HG03196 (cell line): ENCODE data around the gene DNAJC3.
"Not testable (repeated sequence)": the region's sequence is repeated elsewhere in the genome, so short reads cannot be mapped to it uniquely, and the experiment has no call there.

Experiments
- ATAC-seq: cut with Tn5 transposase; IDR thresholded peaks from one replicate; pipeline ENCODE4 v1.9.1; 2021; ENCODE audit not compliant: unreplicated experiment

DNAJC3 gene

GRCh38 chr13:95713651-95714050 lies 36.7 kb downstream of the DNAJC3 start:
- ATAC-seq, result no peak

DNA sequence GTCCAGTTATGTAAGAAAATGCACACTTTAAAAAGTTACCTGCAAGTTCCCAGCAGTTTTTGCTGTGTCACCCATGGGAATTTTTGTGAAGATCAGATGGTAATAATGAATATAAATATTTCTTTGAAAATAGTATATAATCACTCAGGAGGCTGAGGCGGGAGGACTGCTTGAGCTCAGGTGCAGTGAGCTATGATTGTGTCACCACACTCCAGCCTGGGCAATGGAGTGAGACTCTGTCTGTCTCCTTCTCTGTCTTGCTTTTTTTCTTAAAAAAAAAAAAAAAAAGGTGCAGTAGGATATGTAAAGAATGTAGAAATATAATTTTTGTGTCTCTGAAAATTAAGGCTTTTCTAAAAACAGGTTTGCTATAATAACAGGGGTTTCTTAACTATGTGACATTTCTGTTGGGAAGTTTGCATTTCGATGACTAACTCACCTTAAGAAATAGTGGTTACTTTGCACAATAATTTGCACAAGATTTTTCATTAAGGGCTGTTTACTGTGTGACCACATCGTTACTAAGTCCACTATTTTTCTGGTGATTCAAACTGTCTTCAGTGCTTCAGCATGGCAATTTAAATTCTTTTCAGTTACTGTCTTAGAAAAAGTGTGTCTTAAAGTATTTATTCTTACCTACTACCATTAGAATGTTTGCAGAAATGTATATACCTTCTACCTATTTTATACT lies 37.3 kb downstream of the DNAJC3 start:
- no peak for ATAC-seq

DNA sequence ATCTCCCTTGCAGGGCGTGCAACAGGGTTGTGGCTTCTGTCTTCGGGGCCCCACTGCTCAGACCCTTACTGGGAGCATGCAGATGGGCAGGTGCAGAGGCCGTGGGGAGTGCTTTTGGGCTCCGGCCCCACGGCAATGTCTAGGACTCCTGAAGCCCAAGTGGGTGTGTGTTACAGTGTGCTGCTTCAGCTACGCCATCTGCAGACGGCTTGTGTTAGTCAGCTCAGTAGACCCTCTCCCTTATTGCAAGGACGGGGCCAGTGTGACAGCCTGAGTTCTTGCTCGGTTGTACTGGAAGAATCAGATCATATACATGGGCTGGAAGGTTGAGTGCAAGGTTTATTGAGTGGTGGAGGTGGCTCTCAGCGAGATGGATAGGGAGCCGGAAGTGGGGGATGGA lies 39.3 kb downstream of the DNAJC3 start:
- no peak for ATAC-seq

- no peak for ATAC-seq
Observed at GRCh38 chr13:95722241-95722640, 45.3 kb downstream of the DNAJC3 start.

- ATAC-seq, result no peak
Observed at GRCh38 chr13:95723438-95723837, 46.5 kb downstream of the DNAJC3 start.

DNA sequence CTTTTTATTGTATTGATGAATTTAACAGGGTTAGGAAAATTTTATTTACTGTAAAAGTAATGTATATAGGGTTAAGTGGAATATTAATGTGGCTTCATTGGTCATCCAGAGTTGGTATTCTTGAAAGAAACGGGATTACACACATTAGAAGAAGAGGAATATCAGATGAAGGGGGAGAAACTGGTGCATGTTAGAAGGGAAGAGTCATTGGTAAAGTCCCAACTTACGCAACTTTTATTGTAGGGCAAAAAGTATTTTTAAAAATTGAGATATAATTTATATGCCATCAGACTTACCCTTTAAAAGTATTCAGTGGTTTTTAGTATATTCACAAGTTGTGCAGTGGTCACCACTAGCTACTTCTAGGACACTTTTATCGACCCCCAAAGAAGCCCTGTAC lies 47.3 kb downstream of the DNAJC3 start:
- no peak for ATAC-seq

DNA sequence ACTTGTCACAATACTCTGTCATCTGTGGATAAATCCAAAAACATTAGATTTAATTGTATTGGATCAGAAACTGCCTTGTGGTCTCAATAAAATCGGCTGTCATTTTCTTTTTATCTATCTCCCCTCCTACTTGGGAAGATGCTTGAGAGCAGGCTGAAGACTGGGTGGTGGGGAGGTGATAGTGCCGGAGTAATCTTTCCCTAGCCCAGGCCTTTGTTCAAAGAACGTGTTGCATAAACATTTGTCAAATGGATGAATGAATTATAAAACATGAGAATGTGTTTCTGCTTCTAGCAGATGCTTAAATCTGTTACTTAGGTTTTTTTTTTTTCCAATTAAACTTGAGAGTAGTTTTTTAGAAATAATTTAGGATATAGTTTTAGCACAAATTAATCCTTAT lies 49.9 kb downstream of the DNAJC3 start:
- no peak for ATAC-seq

DNA sequence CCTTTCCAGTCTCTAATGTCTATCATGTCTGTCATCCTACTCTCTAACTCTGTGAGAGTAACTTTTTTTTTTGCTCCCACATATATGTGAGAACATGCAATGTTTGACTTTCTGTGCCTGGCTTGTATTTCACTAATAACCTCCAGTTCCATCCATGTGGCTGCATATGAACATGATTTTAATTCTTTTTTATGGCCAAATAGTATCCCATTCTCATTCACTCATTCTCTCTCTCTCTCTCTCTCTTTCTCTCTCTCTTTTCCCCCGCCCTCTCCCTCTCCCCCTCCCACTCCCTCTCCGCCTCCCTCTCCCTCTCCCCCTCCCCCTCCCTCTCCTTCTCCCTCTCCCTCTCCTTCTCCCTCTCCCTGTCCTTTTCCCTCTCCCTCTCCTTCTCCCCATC lies 52.0 kb downstream of the DNAJC3 start:
- no peak for ATAC-seq

DNA sequence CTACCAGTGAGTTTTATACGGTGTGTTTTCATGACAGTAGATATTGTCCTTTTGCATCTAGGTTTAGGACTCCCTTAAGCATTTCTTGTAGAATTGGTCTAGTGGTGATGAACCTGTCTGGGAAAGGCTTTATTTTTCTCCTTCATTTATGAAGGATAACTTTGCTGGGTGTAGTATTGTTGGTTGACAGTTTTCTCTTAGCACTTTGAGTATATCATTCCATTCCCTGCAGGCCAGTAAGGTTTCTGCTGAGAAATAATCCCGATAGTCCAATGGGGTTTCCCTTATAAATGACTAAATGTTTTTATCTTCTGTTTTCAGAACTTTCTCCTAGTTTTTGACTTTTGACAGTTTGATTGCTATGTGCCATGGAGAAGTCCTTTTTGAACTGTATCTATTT lies 57.2 kb downstream of the DNAJC3 start:
- ATAC-seq, result no peak

DNA sequence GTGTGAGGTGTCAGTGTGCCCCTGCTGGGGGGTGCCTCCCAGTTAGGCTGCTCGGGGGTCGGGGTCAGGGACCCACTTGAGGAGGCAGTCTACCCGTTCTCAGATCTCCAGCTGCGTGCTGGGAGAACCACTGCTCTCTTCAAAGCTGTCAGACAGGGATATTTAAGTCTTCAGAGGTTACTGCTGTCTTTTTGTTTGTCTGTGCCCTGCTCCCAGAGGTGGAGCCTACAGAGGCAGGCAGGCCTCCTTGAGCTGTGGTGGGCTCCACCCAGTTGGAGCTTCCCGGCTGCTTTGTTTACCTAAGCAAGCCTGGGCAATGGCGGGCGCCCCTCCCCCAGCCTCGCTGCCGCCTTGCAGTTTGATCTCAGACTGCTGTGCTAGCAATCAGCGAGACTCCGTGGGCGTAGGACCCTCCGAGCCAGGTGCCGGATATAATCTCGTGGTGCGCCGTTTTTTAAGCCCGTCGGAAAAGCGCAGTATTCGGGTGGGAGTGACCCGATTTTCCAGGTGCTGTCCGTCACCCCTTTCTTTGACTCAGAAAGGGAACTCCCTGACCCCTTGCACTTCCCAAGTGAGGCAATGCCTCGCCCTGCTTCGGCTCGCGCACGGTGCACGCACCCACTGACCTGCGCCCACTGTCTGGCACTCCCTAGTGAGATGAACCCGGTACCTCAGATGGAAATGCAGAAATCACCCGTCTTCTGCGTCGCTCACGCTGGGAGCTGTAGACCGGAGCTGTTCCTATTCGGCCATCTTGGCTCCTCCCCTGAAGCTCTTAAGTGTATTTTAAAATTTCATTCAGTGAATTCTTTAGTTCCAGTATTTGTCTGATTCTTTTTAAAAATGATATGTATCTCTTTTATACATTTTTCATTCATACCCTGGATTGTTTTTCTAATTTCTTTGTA lies 63.4 kb downstream of the DNAJC3 start:
- ATAC-seq, result not testable (repeated sequence)

GRCh38 chr13:95740979-95741320 lies 64.0 kb downstream of the DNAJC3 start:
- no peak for ATAC-seq

- ATAC-seq, result no peak
Observed at GRCh38 chr13:95741584-95742563, 64.9 kb downstream of the DNAJC3 start.

GRCh38 chr13:95743192-95743591 lies 66.3 kb downstream of the DNAJC3 start:
- no peak for ATAC-seq

DNA sequence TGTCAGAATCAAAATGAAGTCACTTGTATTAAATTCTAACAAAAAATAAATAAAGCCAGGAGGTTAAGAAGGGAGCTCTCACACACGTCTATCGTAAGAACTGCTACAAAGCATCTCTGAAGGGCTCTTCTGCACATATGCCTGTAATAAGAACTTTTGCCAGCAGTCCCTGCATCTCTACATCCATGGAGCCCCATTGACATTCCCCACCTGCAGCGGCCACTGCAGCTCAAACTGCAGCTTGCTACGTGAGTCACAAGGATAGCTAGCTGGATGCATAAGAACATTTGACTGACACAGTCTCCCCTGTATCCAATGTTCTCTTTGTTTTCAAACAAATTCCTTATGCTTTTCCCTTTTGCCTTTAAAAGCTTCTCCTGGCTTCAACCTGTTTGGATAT lies 68.3 kb downstream of the DNAJC3 start:
- ATAC-seq, result no peak

GRCh38 chr13:95745752-95746151 lies 68.8 kb downstream of the DNAJC3 start:
- no peak for ATAC-seq

DNA sequence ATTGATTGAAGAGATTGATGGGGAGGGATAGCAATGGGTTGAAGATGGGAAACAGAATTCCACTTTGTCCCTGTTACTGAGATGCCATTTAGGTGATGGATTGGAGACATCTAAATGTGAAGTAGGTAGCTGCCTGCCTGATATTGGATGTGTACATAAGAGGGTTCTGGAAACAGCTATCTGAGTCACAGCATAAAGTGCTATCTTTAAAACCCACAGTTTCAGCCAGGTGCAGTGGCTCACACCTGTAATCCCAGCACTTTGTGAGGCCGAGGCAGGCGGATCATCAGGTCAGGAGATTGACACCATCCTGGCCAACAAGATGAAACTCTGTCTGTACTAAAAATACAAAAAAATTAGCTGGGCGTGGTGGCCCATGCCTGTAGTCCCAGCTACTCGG lies 72.6 kb downstream of the DNAJC3 start:
- ATAC-seq, result no peak

DNA sequence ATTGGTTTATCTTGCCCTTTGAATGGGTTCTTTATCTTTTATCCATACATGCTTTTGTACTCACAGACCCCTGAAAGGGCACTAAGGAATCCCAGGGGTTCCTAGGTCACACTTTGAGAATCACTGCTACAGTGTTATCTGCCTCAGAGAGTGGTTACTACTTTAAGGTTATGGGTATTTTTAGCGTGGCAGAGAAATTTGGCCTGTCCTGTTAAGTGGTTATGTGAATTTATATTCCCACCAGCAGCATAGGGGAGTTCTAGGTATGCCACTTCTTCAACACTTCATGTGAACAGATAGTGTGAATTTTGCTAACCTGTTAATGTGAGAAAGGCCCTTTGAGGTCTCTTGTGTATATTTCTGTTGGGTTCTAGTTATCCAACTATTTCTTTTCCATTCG lies 75.7 kb downstream of the DNAJC3 start:
- ATAC-seq, result no peak

GRCh38 chr13:95754069-95754468 lies 77.1 kb downstream of the DNAJC3 start:
- no peak for ATAC-seq

DNA sequence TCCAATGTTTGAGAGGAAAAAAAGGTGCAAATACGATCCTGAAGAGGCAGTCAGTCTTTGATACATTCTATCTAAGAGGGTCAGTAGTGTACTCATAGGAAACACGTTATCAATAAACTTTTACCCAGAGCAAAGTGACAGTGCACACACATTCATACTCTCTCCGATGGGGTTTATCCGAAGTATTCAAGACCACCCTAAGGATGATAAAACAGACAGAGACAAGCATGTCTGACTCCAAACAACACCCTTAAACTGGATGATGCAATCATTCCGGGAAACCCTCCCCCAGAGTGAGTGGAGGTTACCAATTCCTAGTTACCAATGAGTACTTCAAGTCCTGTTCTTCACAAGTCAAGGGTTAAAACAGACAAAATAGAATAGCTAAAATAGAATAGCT lies 79.1 kb downstream of the DNAJC3 start:
- ATAC-seq, result no peak

- ATAC-seq, result not testable (repeated sequence)
Observed at GRCh38 chr13:95762626-95763025, 85.7 kb downstream of the DNAJC3 start.

- no peak for ATAC-seq
Observed at GRCh38 chr13:95763601-95764000, 86.7 kb downstream of the DNAJC3 start.
